GM19372 (cell line): Measurements from ENCODE around the gene MYO7B.

ENCODE experiments used
- ATAC-seq: cut with Tn5 transposase; IDR thresholded peaks from one replicate; pipeline ENCODE4 v1.9.1; 2021; ENCODE audit warnings: mild to moderate bottlenecking, low read depth, moderate library complexity; ENCODE audit not compliant: unreplicated experiment

Gene MYO7B

DNA sequence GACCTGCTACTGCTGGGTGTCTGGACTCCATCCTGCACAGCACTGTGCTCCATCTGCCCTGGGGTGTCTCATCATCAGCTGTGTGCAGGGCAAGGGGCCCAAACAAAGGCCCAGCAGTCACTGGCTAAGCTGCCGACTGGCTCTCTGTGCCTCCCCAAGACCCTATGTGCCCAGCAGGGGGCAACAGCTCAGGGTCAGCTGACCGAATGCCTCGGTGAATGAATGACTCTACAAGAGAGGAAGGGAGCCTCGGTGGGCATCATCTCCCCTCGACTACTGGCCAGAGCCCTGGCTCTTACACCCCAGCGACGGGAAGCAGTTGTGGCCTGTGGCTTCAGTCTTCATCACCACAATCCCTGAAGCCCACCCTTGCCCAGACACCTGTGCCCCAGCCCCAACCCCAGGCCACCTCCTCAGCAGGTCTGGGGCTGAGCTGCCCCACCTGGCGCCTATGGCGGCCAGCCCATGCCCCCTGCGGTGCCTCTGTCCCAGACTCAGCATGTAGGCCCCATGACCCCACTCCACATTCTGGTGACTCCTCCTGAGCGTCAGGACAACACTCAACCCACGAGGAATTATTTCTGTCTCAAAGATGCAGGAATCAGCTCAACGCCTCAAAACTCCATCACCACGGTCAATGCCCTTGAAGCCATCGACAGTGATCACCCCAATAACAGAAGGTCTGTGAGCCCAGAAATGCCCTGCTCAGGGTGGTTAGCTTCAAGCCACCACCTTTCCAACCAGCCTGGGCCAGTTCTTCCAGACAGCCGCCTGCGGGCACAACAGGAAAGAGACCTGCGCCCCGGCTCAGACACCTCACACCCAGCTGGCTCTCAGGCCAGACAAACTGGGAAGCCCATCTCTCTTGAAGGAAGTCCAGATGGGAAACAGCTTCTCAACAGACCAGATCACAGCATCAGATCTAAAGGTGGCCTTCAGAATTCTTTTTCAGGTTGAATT lies 108.9 kb downstream of the MYO7B start:
- ATAC-seq, result no peak

DNA sequence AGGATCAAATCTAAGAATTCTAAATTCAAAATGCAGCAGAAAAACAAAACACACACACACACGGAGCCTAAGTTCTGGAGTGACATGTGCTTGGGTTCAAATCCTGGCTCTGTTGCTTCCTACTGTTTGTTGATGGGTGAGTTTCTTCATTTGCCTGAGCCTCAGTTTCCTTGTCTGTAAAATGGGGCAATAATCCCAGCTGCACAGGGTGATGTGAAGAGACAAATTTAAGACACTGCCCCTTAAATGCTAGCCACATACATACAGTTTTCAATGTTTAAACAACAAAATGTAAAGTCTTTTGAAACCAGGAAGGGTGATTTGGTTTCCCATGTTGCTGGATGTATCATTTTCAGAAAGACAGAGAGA lies 109.5 kb downstream of the MYO7B start:
- ATAC-seq, result no peak

GRCh38 chr2:127645395-127646291 lies 110.2 kb downstream of the MYO7B start, which contains the start of gene GPR17:
Gene GPR17, plus strand, starts transcription at chr2:127646153. Its CDS starts 4,583 bp downstream, at chr2:127650736.
- no peak for ATAC-seq

GRCh38 chr2:127646487-127647241 lies 111.2 kb downstream of the MYO7B start:
- ATAC-seq, result no peak

- no peak for ATAC-seq
These were observed 112.0 kb downstream of the MYO7B start for GRCh38 chr2:127647242-127648190.

GRCh38 chr2:127648321-127648720 lies 112.8 kb downstream of the MYO7B start:
- no peak for ATAC-seq

DNA sequence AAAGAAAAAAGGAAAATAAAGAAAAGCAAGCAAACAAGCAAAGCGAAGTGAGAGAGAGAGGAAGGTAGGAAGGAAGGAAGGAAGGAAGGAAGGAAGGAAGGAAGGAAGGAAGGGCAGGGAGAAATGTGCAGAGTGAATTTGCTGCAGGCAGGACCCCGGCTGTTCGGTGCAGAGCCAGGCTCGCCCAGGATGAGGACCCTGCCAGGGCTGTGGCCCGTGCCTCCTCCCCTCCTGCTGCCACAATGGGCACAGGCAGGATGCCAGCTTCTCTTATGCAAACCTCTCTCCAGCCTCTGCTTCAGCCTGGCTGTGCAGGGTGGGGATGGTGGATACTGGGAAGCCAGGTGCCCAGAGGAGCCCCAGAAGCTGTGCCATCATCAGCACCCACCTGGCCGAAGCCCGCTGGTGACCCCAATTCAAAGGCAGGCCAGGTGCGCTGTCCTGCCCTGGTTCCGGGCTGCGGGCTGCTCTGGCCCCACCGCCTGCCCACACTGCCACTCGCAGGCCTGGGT lies 113.7 kb downstream of the MYO7B start:
- no peak for ATAC-seq

DNA sequence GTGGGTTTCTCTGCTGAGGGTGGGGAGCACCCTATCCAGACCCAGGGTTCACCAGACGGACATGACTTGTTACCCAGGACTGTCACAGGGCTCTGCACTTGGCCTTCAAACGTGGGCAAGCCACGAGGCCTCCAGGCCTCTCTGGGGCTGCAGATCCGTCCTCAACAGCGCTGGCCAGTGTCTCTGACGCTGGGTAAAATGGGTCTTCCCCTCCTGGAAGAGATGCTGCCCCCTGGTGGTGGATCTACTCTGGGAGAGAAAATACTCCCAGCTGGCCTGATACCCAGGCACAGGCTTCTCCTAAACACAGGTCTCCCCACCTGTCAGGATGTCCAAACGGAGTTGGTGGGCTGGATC lies 114.2 kb downstream of the MYO7B start:
- ATAC-seq, result no peak

GRCh38 chr2:127650041-127650784 lies 114.7 kb downstream of the MYO7B start:
- no peak for ATAC-seq

GRCh38 chr2:127650785-127651380 lies 115.4 kb downstream of the MYO7B start:
- ATAC-seq, result no peak

DNA sequence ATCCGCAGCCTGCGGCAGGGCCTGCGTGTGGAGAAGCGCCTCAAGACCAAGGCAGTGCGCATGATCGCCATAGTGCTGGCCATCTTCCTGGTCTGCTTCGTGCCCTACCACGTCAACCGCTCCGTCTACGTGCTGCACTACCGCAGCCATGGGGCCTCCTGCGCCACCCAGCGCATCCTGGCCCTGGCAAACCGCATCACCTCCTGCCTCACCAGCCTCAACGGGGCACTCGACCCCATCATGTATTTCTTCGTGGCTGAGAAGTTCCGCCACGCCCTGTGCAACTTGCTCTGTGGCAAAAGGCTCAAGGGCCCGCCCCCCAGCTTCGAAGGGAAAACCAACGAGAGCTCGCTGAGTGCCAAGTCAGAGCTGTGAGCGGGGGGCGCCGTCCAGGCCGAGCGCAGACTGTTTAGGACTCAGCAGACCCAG lies 115.9 kb downstream of the MYO7B start:
- ATAC-seq, result no peak

- ATAC-seq, result no peak
These were observed 116.6 kb downstream of the MYO7B start for GRCh38 chr2:127651971-127652550.

DNA sequence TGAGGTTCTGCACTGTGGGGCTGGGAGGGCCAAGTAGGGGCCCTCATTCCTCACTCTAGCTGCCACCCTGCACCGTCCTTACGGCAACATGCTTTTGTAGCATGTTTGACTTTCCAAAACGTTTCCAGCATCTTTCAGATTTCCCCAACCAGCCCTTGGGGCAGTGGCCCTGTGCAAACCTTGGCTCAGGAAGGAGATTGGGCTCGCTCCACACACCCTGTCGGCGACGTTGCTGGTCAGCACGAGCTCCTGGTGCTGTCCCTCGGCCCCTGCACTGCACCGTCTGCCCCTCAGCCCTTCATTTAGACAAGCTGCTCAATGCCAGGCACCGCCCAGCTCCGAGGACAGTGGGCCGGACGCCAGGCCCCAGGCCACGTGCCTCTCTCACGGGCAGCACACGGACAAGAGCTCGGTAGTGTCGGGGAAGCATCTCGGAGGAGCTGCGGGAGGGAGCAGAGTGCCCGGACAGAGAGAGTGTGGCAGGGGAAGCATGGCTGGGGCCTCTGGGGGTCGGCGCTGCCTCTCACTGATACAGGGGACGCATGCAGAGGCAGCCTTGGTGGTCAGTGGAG lies 117.4 kb downstream of the MYO7B start:
- no peak for ATAC-seq

DNA sequence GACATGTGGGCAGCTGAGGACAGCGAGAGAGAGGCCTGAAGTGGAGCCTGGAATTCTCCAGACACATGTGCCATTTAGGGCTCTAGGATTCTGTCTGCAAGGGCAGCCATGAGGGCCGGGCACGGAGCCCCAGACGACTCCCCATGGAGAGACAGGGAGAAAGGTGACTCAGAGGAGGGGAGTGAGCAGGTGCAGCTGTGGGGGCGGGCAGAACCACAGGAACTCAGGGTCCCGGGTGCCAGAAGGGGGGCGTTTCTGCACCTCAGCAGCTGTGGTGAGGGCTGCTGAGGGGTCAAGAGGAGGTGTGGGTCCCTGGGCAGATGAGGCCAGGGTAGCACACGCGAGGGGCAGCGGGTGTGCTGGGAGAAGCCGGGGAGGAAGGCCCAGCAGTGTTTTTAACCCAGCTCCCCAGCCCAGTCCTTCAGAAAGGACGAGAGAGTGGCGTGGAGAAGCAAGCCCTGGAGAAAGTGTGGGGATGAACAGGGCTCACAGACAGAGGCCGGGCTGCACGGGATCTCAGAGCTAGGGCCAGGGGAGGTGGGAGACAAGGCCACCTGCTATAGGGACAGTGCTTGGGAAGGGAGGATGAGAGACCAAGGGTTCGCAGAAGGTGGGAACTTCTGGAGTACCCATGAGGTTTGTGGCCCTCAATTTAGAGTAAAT lies 118.1 kb downstream of the MYO7B start:
- no peak for ATAC-seq

GRCh38 chr2:127654084-127654837 lies 118.8 kb downstream of the MYO7B start:
- no peak for ATAC-seq

- no peak for ATAC-seq
These were observed 119.3 kb downstream of the MYO7B start for GRCh38 chr2:127654838-127655175.
